ENCODE results near the gene KCNE2. TPM values are rescaled to one million over a fixed set of nuclear protein-coding genes. Genes with fewer than 3 reads are reported as not detected.

The KCNE2 gene
- total and polyA plus RNA-seq, 2 of the 8 experiments (the other 6 are each of a cell fraction or from before 2014, with no cell fraction given), result 0.09 to 0.37 TPM

GRCh38 chr21:34348890-34349519 lies 14.8 kb upstream of the KCNE2 start (continued):
- no peak for TF ChIP-seq RAD21 (IDR thresholded peaks at IDR 0.05 in 1 of 2, conservative IDR thresholded peaks at IDR 0.05 in 1 of 2; ENCODE audit: low read depth in 2 of 2, low read length in 2 of 2)
- TF ChIP-seq TEAD4 (IDR thresholded peaks at IDR 0.05; ENCODE audit: low read depth, low read length), result no peak

Measured in H1 (cell line).